PC-3 (cell line): Measurements from ENCODE around the gene NEURL1B.

Experiments
- EZH2phosphoT487 ChIP-seq: fragments of 300-600 bp; sonication (generic); IDR thresholded peaks from 2 replicates; pipeline ENCODE4 v1.6.1; 2018; ENCODE audit warnings: mild to moderate bottlenecking, antibody characterized with exemption, low read length, borderline replicate concordance
- TF ChIP-seq, protein P1 (sequence below): fragments of 300-600 bp; sonication (generic); conservative IDR thresholded peaks from 2 replicates; pipeline ENCODE4 v1.5.1; 2017; ENCODE audit warnings: antibody characterized with exemption, low read depth, mild to moderate bottlenecking, low read length

DNA sequence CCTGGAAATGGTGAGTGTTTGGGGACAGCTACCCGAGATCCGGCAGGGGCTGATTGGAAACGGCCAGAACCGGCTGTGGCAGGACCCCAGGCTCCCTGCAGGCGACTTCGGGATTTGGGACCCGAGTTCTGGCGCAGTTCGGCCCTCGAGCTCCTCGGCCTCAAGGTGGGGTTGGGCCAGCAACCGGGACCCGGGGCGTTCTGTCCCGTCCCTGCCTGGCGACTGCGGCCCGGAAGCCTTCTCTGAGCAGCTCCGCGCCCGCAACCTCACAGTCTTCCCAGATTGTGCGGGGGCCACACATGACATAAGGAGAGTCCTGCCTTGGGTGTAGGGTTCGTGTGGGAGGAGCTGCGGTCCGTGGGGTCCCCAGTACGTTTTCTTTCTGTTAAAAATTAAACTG is 23.2 kb upstream of the NEURL1B start:
- TF ChIP-seq, protein P1, sequence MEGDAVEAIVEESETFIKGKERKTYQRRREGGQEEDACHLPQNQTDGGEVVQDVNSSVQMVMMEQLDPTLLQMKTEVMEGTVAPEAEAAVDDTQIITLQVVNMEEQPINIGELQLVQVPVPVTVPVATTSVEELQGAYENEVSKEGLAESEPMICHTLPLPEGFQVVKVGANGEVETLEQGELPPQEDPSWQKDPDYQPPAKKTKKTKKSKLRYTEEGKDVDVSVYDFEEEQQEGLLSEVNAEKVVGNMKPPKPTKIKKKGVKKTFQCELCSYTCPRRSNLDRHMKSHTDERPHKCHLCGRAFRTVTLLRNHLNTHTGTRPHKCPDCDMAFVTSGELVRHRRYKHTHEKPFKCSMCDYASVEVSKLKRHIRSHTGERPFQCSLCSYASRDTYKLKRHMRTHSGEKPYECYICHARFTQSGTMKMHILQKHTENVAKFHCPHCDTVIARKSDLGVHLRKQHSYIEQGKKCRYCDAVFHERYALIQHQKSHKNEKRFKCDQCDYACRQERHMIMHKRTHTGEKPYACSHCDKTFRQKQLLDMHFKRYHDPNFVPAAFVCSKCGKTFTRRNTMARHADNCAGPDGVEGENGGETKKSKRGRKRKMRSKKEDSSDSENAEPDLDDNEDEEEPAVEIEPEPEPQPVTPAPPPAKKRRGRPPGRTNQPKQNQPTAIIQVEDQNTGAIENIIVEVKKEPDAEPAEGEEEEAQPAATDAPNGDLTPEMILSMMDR, result no peak
- TF ChIP-seq EZH2phosphoT487, result no peak
